Stimulated activated CD8-positive, alpha-beta memory T cell treated with anti-CD3 and anti-CD28 coated beads, Interleukin-4, amount 100 ng/mL, for 24 hours (primary cell): Measurements from ENCODE around the gene RYR2.

Experiments
- DNase-seq: peaks from one replicate; pipeline ENCODE4 v3.0.0-alpha.2; 2020; ENCODE audit warnings: low read depth

RYR2 gene

GRCh38 chr1:237457573-237457972, 415.6 kb downstream of the RYR2 start:
- DNase-seq = no peak

- DNase-seq = no peak
Measured at GRCh38 chr1:237467320-237467719, 425.3 kb downstream of the RYR2 start.

- no peak for DNase-seq
Measured at GRCh38 chr1:237470712-237471338, 428.8 kb downstream of the RYR2 start.

- no peak for DNase-seq
Measured at GRCh38 chr1:237471377-237471776, 429.4 kb downstream of the RYR2 start.

- no peak for DNase-seq
Measured at GRCh38 chr1:237471956-237472355, 430.0 kb downstream of the RYR2 start.

- no peak for DNase-seq
Measured at GRCh38 chr1:237473854-237474253, 431.9 kb downstream of the RYR2 start.

GRCh38 chr1:237478082-237478481, 436.1 kb downstream of the RYR2 start:
- DNase-seq = no peak

- no peak for DNase-seq
Measured at GRCh38 chr1:237478842-237479241, 436.9 kb downstream of the RYR2 start.

GRCh38 chr1:237482777-237483176, 440.8 kb downstream of the RYR2 start:
- no peak for DNase-seq

- no peak for DNase-seq
Measured at GRCh38 chr1:237492359-237492758, 450.4 kb downstream of the RYR2 start.

GRCh38 chr1:237500566-237500965, 458.6 kb downstream of the RYR2 start:
- DNase-seq = no peak

GRCh38 chr1:237503292-237503691, 461.3 kb downstream of the RYR2 start:
- DNase-seq = no peak

- no peak for DNase-seq
Measured at GRCh38 chr1:237507005-237507404, 465.0 kb downstream of the RYR2 start.

- no peak for DNase-seq
Measured at GRCh38 chr1:237509748-237510147, 467.8 kb downstream of the RYR2 start.

GRCh38 chr1:237525102-237525501, 483.1 kb downstream of the RYR2 start:
- no peak for DNase-seq

GRCh38 chr1:237527761-237528160, 485.8 kb downstream of the RYR2 start:
- no peak for DNase-seq

GRCh38 chr1:237528545-237528944, 486.6 kb downstream of the RYR2 start:
- DNase-seq = no peak

GRCh38 chr1:237539055-237539454, 497.1 kb downstream of the RYR2 start:
- DNase-seq = no peak

- DNase-seq = no peak
Measured at GRCh38 chr1:237542525-237543418, 500.8 kb downstream of the RYR2 start.

- no peak for DNase-seq
Measured at GRCh38 chr1:237553078-237553477, 511.1 kb downstream of the RYR2 start.

GRCh38 chr1:237556911-237557310, 514.9 kb downstream of the RYR2 start:
- no peak for DNase-seq

GRCh38 chr1:237562242-237562823, 520.3 kb downstream of the RYR2 start:
- DNase-seq = no peak

- DNase-seq = no peak
Measured at GRCh38 chr1:237565236-237565635, 523.3 kb downstream of the RYR2 start.
